Uterus (tissue), 4 donors: ENCODE data around the gene SRPK3. TPM values are rescaled to one million over a fixed set of nuclear protein-coding genes. Genes with fewer than 3 reads are reported as not detected.

Source experiments
- DNase-seq, 2 donors: peaks; one replicate each; pipeline ENCODE4 v3.0.0-alpha.2; 2019 to 2020
- H3K27ac ChIP-seq, 2 donors: fragments of 200-600 bp; sonication (generic); 1 replicate in 1 of 2; 2 replicates in 1 of 2; pipeline ENCODE4 v1.5.1; 2016 to 2018
- H3K27me3 ChIP-seq, 2 donors: fragments of 200-600 bp; sonication (generic); one replicate each; pipeline ENCODE4 v1.5.1; 2018 to 2019; ENCODE audit warnings: control low read depth in 1 of 2
- H3K36me3 ChIP-seq, 2 donors: fragments of 200-600 bp; sonication (generic); one replicate each; pipeline ENCODE4 v1.5.1; 2019; ENCODE audit warnings: control low read depth in 1 of 2
- H3K4me1 ChIP-seq, 2 donors: fragments of 200-600 bp; sonication (generic); one replicate each; pipeline ENCODE4 v1.5.1; 2018 to 2019; ENCODE audit warnings: control low read depth in 1 of 2
- H3K4me3 ChIP-seq, 2 donors: fragments of 200-600 bp; sonication (generic); 1 replicate in 1 of 2; 2 replicates in 1 of 2; pipeline ENCODE4 v1.5.1; 2018 to 2019; ENCODE audit warnings: mild to moderate bottlenecking in 1 of 2
- H3K9me3 ChIP-seq, 2 donors: fragments of 200-600 bp; sonication (generic); one replicate each; pipeline ENCODE4 v1.5.1; 2019; ENCODE audit warnings: control low read depth in 1 of 2
- CTCF ChIP-seq, 4 experiments: fragments of 200-600 bp in 2 of 4; fragments of 450-650 bp in 2 of 4; sonication (generic) in 2 of 4; IDR thresholded peaks; one replicate each; pipeline ENCODE4 v1.5.1; 2016 to 2019; ENCODE audit warnings: antibody characterized with exemption in 4 of 4, mild to moderate bottlenecking in 2 of 4, moderate library complexity in 1 of 4
- POLR2A ChIP-seq, 2 donors: fragments of 450-650 bp; IDR thresholded peaks; one replicate each; pipeline ENCODE4 v1.6.1; 2016; ENCODE audit warnings: antibody characterized with exemption in 2 of 2, mild to moderate bottlenecking in 1 of 2, moderate library complexity in 1 of 2
- intact Hi-C: fragments of 100-400 bp; cut with DNase I; formaldehyde crosslinking; loops from one replicate; pipeline ENCODE4 v1.15.1; 2023; ENCODE audit warnings: low total_unique reads
- total RNA-seq, 4 donors: library from RNA; depleted of rRNA in 3 of 4; stranded (reverse); fragments of >200 nt in 3 of 4; gene quantifications; one replicate each; pipeline versions ENCODE4 v1.1.0 to v1.2.4, GENCODE V29; 2014 to 2023
- donor health status: DM: yes; HTN: yes; CAD: no.

Gene SRPK3
- total RNA-seq, 4 donors from 2014 or later, result 0.76 to 13.8 (median 5.5) TPM

GRCh38 chrX:153734871-153735270 lies 46.0 kb upstream of the SRPK3 start:
- no peak overlapping the region for H3K4me3 ChIP-seq
- no peaks in the 10 kb centered on the region for H3K27me3 ChIP-seq
- no peak for DNase-seq
- no peak for TF ChIP-seq CTCF (IDR thresholded peaks at IDR 0.05)
- no peak for TF ChIP-seq POLR2A (IDR thresholded peaks at IDR 0.05)
- H3K9me3 ChIP-seq, result no peaks in the 10 kb centered on the region
- intact Hi-C loops, result no loop called here
- no peaks in the 10 kb centered on the region for H3K4me1 ChIP-seq
- no peak overlapping the region for H3K27ac ChIP-seq
- H3K36me3 ChIP-seq, result no peaks in the 10 kb centered on the region

GRCh38 chrX:153735274-153735673 lies 45.6 kb upstream of the SRPK3 start:
- TF ChIP-seq POLR2A (IDR thresholded peaks at IDR 0.05) (no peak), CTCF (IDR thresholded peaks at IDR 0.05) (no peak)
- Histone ChIP-seq H3K9me3 (no peaks in the 10 kb centered on the region), H3K27me3 (no peaks in the 10 kb centered on the region), H3K4me1 (no peaks in the 10 kb centered on the region), H3K36me3 (no peaks in the 10 kb centered on the region), H3K4me3 (no peak overlapping the region), H3K27ac (no peak overlapping the region)
- intact Hi-C loops, result no loop called here
- no peak for DNase-seq

- no peak for DNase-seq
- Histone ChIP-seq H3K27ac (no peak overlapping the region), H3K4me3 (no peak overlapping the region), H3K9me3 (no peaks in the 10 kb centered on the region), H3K4me1 (no peaks in the 10 kb centered on the region), H3K36me3 (no peaks in the 10 kb centered on the region), H3K27me3 (no peaks in the 10 kb centered on the region)
- TF ChIP-seq POLR2A (IDR thresholded peaks at IDR 0.05), result no peak
- TF ChIP-seq CTCF (IDR thresholded peaks at IDR 0.05), result no peak
- intact Hi-C loops, result no loop called here
These were observed 44.6 kb upstream of the SRPK3 start for GRCh38 chrX:153736071-153736820.

GRCh38 chrX:153736871-153737441 lies 43.9 kb upstream of the SRPK3 start:
- Histone ChIP-seq H3K36me3 (no peaks in the 10 kb centered on the region), H3K4me3 (no peak overlapping the region), H3K9me3 (no peaks in the 10 kb centered on the region), H3K27me3 (no peaks in the 10 kb centered on the region), H3K4me1 (no peaks in the 10 kb centered on the region), H3K27ac (no peak overlapping the region)
- no peak for DNase-seq
- no peak for TF ChIP-seq CTCF (IDR thresholded peaks at IDR 0.05)
- TF ChIP-seq POLR2A (IDR thresholded peaks at IDR 0.05), result no peak
- intact Hi-C loops, result no loop called here

GRCh38 chrX:153738056-153738605 lies 42.7 kb upstream of the SRPK3 start:
- no peaks in the 10 kb centered on the region for H3K36me3 ChIP-seq
- no peak for DNase-seq
- no peak for TF ChIP-seq CTCF (IDR thresholded peaks at IDR 0.05)
- no peak for TF ChIP-seq POLR2A (IDR thresholded peaks at IDR 0.05)

More at GRCh38 chrX:153738056-153738605, 42.7 kb upstream of the SRPK3 start:
- intact Hi-C loops, result no loop called here
- Histone ChIP-seq H3K9me3 (no peaks in the 10 kb centered on the region), H3K27me3 (no peaks in the 10 kb centered on the region), H3K4me1 (no peaks in the 10 kb centered on the region), H3K4me3 (no peak overlapping the region), H3K27ac (no peak overlapping the region)
